Tibial nerve (tissue), 4 donors: Measurements from ENCODE around the gene GUK1.

Experiments used
- EP300 ChIP-seq, 2 donors: sonication (generic); formaldehyde crosslinking; IDR thresholded peaks; one replicate each; pipeline ENCODE4 v1.6.1; 2017; ENCODE audit warnings: antibody characterized with exemption in 2 of 2, mild to moderate bottlenecking in 1 of 2
- TF ChIP-seq, protein P1 (sequence below), 5 experiments: fragments of 200-600 bp in 3 of 5; fragments of 450-650 bp in 2 of 5; sonication (generic) in 3 of 5; IDR thresholded peaks; one replicate each; pipeline ENCODE4 v1.5.1; 2016 to 2019; ENCODE audit warnings: antibody characterized with exemption in 5 of 5, mild to moderate bottlenecking in 3 of 5, moderate library complexity in 2 of 5

DNA sequence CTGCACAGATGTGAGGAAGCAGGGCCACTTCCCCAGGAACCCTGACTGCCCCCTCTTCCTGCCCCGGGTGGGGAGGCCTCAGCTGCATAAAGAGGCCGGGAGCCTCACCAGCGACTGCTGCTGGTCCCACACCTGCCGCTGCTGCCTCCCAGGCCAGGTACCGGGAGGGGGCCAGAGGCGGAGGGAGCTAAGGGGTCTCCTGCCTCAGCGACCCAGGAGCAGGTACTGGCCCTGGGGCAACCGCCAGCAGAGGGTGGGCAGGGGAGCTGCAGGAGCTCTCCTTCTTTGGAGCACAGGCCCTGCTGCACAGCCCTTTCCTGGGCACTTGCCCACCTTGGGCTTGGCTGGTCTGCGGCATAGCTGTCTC lies 16.4 kb downstream of the GUK1 start:
- no peak for TF ChIP-seq EP300 (IDR thresholded peaks at IDR 0.05)
- TF ChIP-seq, protein P1, sequence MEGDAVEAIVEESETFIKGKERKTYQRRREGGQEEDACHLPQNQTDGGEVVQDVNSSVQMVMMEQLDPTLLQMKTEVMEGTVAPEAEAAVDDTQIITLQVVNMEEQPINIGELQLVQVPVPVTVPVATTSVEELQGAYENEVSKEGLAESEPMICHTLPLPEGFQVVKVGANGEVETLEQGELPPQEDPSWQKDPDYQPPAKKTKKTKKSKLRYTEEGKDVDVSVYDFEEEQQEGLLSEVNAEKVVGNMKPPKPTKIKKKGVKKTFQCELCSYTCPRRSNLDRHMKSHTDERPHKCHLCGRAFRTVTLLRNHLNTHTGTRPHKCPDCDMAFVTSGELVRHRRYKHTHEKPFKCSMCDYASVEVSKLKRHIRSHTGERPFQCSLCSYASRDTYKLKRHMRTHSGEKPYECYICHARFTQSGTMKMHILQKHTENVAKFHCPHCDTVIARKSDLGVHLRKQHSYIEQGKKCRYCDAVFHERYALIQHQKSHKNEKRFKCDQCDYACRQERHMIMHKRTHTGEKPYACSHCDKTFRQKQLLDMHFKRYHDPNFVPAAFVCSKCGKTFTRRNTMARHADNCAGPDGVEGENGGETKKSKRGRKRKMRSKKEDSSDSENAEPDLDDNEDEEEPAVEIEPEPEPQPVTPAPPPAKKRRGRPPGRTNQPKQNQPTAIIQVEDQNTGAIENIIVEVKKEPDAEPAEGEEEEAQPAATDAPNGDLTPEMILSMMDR (IDR thresholded peaks at IDR 0.05): no peak
